HG03354 (cell line): ENCODE data around the gene NRROS.
"Not testable (repeated sequence)": the region's sequence is repeated elsewhere in the genome, so short reads cannot be mapped to it uniquely, and the experiment has no call there.

Experiments used
- ATAC-seq: cut with Tn5 transposase; IDR thresholded peaks from one replicate; pipeline ENCODE4 v1.9.1; 2021; ENCODE audit warnings: mild to moderate bottlenecking; ENCODE audit not compliant: unreplicated experiment, poor library complexity, severe bottlenecking

NRROS gene

GRCh38 chr3:196639483-196640296, at the start of gene NRROS:
NRROS (plus strand) TSS chr3:196639694; CDS start chr3:196654540, 14,846 bp downstream.
- ATAC-seq = peak; percentile 44

- ATAC-seq = no peak
Observed at GRCh38 chr3:196590279-196590678, 49.2 kb upstream of the NRROS start.

- no peak for ATAC-seq
Observed at GRCh38 chr3:196596355-196596754, 43.1 kb upstream of the NRROS start.

- ATAC-seq = not testable (repeated sequence)
Observed at GRCh38 chr3:196597971-196598733, 41.3 kb upstream of the NRROS start.

- no peak for ATAC-seq
Observed at GRCh38 chr3:196599734-196600128, 39.8 kb upstream of the NRROS start.

GRCh38 chr3:196600359-196600758, 39.1 kb upstream of the NRROS start:
- no peak for ATAC-seq

GRCh38 chr3:196602673-196603072, 36.8 kb upstream of the NRROS start:
- ATAC-seq = no peak

GRCh38 chr3:196603683-196604082, 35.8 kb upstream of the NRROS start:
- ATAC-seq = no peak

- no peak for ATAC-seq
Observed at GRCh38 chr3:196604548-196604947, 34.9 kb upstream of the NRROS start.

GRCh38 chr3:196608693-196609092, 30.8 kb upstream of the NRROS start:
- ATAC-seq = no peak

GRCh38 chr3:196609343-196609775, 30.1 kb upstream of the NRROS start:
- ATAC-seq = peak; percentile 79

- ATAC-seq = no peak
Observed at GRCh38 chr3:196609805-196610515, 29.5 kb upstream of the NRROS start.

- no peak for ATAC-seq
Observed at GRCh38 chr3:196611761-196612483, 27.6 kb upstream of the NRROS start.

- ATAC-seq = not testable (repeated sequence)
Observed at GRCh38 chr3:196615234-196615633, 24.3 kb upstream of the NRROS start.

GRCh38 chr3:196617256-196617655, 22.2 kb upstream of the NRROS start:
- ATAC-seq = no peak

GRCh38 chr3:196619223-196619622, 20.3 kb upstream of the NRROS start:
- ATAC-seq = no peak

GRCh38 chr3:196619627-196620026, 19.9 kb upstream of the NRROS start:
- ATAC-seq = not testable (repeated sequence)

GRCh38 chr3:196620161-196620604, 19.3 kb upstream of the NRROS start:
- peak; percentile 70 for ATAC-seq

- no peak for ATAC-seq
Observed at GRCh38 chr3:196620684-196621083, 18.8 kb upstream of the NRROS start.

- ATAC-seq = no peak
Observed at GRCh38 chr3:196621611-196622010, 17.9 kb upstream of the NRROS start.
